Neural cell (in vitro differentiated cells): Measurements from ENCODE around the gene ACVR1B.

Experiments used
- CTCF ChIP-seq: fragments of 450-650 bp; IDR thresholded peaks from 2 replicates; pipeline ENCODE4 v1.5.1; 2014; ENCODE audit warnings: antibody characterized with exemption, mild to moderate bottlenecking, moderate library complexity; ENCODE audit not compliant: poor library complexity, severe bottlenecking
- EP300 ChIP-seq: fragments of 450-650 bp; conservative IDR thresholded peaks from 2 replicates; pipeline ENCODE4 v1.6.1; 2014; ENCODE audit warnings: antibody characterized with exemption, mild to moderate bottlenecking, moderate library complexity; ENCODE audit not compliant: poor library complexity, severe bottlenecking
- EZH2 ChIP-seq: fragments of 200-600, 300-800 bp; shearing (Covaris generic), sonication (generic); IDR thresholded peaks from 2 replicates; pipeline ENCODE4 v1.6.1; 2014; ENCODE audit warnings: antibody characterized with exemption, low read length, borderline replicate concordance, mild to moderate bottlenecking; ENCODE audit not compliant: insufficient read depth, poor library complexity, severe bottlenecking

- TF ChIP-seq CTCF, result no peak
- no peak for TF ChIP-seq EZH2
- no peak for TF ChIP-seq EP300
Measured at GRCh38 chr12:51926064-51926632, 25.4 kb upstream of the ACVR1B start.
